Ammon's horn (tissue), 1 donor: ENCODE results near the gene E2F1.

Experiments
- DNase-seq: peaks from one replicate; pipeline ENCODE4 v3.0.0-alpha.2; 2016; ENCODE audit warnings: low spot score

The E2F1 gene, protein sequence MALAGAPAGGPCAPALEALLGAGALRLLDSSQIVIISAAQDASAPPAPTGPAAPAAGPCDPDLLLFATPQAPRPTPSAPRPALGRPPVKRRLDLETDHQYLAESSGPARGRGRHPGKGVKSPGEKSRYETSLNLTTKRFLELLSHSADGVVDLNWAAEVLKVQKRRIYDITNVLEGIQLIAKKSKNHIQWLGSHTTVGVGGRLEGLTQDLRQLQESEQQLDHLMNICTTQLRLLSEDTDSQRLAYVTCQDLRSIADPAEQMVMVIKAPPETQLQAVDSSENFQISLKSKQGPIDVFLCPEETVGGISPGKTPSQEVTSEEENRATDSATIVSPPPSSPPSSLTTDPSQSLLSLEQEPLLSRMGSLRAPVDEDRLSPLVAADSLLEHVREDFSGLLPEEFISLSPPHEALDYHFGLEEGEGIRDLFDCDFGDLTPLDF

DNA sequence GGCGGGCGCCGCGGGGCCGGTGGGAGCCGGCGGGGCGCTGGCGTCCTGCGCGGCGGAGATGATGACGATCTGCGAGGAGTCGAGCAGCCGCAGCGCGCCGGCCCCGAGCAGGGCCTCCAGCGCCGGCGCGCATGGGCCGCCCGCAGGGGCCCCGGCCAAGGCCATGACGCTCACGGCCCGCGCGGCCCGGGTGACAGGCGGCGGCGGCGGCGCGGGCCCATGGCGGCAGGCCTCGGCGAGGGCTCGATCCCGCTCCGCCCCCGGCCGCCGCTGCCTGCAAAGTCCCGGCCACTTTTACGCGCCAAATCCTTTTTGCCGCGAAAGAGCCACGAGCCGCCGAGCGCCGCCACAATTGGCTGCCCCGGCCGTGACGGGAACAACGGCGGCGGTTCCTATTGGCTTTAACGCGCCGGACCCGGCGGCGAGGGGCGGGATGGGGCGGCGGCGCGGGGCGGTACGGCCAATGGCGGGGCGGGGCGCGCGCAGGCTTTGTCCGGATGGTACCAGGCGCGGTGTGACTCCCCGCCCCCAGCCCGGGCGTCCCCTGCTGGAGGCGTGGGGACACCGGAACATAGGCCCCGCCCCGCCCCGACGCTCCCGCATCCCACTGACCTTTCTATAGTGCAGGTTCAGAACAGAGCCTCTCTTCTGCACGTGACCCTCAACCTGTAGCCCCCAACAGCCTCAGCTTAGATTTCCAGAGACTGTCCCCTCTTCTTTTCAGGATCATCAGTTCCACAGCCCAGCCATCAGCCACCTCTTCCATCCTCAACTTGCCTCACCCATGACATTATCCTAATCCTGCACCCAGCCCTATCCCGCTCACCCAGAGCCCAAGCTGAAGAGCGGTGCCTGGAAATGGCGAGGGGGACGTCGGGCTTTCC lies at the start of gene E2F1:
Gene E2F1 (minus strand): TSS at position 286 of the 884 bp plus-strand sequence. CDS start 121 bp downstream, at position 165.
- peak; percentile 96 for DNase-seq

DNA sequence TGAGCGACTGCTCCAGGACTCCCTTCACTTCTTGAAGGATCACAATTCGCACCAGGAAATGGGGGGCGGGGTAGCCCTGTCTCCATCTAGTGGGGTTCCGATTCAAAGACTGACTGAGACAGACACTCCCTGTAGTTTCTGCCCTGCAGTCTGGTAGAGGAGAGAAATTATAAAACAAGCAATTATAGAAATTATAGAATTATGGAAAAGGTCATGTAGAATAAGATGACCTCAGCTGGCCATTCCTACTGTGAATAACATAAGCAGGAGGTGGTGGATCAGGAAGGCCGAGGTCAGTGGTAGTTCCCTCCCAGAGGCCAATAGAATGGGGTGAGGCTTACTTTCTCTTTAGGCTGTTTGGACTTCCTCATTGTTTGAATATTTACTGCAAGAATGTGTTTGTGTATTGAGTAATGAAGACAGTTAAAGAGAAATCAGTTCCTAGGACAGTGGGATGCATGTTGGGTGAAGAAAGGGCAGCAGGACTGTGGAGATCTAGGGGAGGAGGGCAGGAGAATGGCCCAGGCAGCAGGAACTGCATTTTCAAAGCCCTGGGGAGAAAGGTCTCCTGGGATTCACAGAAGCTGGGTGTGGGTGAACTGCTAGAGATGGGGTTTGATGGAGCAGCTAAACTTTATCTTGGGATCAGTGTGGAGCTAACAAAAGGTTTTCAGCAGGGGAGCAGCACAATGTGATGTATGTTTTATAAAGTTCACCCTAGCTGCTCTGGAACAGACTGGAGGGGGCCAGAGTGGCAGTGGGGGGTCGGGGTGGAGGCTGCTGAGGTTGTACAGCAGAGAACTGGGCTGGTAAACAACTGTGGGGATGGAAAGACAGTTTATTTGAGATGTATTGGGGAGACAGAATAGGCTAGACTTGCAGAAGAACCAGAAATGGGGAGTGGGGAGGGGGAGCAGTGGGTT lies 47.7 kb upstream of the E2F1 start:
- peak; percentile 29 for DNase-seq

DNA sequence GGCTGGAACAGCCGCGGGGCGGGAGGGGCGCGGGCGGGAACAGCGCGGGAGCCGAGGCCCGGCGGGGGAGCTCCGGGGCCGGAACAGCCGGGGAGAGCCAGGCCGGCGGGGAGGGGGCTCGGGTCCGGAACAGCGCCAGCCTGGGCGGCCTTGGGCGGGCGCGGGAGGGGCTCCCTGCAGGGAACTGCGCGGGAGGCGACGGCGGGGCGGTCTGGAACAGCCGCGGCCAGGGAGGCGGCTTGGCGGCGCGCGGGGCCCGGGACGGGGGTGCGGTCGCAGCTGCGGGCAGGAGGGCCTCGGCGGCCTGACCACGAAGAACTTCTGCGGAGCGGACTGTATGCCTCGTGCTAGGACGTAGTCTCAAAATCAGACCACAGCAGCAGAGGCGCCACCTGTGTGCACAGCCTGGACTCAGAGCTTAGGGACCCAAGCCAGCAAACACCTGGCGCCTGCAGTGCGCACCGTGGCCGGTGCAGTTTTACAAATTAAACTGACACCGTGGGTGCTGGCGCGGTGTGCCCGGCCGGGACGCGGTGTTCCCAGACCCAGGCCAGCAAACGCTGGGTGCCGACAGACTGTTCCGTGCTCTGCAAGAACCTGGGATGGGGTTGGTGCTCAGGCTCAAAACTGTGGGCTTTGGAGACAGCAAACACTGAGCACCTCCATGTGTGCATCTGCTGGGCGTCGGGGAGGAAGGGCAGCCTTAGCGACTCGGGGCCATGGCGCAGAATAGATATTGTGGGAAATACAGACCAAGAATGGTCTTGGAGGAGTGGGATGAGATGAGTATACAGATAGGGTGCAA lies 46.2 kb upstream of the E2F1 start:
- DNase-seq, result peak; percentile 90

DNA sequence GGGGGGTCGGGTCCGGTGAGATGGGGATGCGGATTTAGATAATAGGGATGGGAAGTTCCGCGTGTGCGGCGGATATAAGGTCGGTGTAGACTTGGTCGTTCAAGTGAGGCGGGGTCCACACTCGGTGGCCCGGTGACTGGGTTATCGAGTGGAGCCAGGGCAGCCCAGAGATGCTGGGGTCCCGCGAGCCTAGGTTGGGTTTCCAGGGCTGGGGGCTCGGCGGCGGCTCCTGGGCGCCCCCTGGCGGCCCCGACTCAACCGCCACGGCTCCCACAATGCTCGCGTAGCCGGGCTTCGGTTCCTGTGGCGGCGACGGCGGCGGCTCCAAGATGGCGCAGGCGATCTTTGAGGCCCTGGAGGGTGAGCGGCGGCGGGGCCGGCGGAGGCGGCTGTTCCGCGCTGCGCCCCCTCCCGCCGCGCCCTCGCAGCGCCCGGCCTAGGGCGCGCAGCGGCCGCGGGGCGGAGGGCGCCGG lies 45.5 kb upstream of the E2F1 start, which contains the start of gene ZNF341:
Gene ZNF341 (plus strand): TSS at position 304 of the 473 bp plus-strand sequence. CDS start 26 bp downstream, at position 330.
- peak; percentile 88 for DNase-seq

DNA sequence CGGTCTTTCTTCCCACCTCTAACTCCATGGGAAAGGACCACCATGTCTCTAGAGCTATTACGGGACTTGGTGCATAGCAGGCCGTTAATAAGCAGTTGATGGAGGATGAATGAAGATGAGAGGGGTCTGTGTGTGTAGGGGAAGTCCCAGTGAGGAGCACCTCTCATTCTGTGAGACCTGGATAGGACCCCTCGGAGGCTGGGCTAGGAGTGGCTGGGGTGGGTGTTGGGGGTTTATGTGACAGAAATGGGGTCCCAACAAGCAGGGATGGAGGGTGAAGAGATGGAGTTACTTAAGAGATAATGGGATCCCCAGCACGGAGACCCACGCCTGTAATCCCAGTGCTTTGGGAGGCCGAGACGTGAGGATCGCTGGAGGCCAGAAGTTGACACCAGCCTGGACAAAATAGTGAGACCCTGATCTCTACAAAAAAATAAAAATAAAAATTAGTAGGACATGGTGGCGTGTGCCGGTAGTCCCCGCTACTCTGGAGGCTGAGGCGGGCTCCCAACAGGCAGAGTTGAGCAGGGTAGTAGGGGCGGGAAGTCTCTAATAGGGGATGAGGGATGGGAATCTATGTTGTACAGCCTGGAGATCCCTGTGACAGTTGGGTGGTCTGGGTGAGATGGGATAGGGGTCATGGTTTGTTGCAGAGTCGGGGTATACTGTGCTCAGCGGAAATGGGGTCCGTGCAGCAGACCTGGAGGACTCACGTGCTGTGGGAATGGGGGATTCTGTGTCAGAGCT lies 44.9 kb upstream of the E2F1 start:
- DNase-seq, result no peak

DNA sequence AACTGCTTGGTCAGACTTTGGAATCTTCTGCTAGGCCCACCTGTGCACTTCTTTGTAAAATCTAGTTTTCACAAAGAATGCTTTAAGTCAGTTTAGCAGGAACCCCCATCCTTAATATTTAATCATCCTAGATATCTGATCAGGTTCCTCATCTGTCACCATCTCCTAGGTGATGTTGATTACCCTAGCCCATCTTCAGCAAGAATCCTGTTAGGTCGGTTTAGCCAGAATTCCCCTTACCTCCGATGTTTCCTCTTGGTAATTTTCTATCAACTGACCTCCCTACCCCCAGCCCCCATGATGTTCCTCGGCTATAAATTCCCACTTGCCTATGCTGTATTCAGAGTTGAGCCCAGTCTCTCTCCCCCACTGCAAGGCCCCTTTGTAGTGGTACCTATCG lies 42.9 kb upstream of the E2F1 start:
- no peak for DNase-seq

DNA sequence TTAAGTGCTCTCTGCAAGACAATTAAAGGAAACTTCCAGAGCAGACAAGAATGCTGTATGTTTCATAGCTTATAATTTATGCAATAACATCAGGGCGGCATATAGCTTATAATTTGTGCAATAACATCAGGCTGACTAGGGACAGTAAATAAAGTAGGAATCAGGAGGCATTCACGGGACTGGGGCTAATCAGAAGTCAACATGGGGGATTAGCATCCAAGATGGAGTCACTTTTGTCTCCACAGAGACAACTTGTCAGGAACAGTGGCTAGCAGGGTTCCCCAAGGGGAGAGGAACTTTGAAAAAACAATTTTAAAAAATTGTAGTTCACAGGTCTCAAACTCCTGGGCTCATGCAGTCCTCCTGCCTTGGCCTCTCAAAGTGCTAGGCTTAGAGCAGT lies 42.3 kb upstream of the E2F1 start:
- no peak for DNase-seq

DNA sequence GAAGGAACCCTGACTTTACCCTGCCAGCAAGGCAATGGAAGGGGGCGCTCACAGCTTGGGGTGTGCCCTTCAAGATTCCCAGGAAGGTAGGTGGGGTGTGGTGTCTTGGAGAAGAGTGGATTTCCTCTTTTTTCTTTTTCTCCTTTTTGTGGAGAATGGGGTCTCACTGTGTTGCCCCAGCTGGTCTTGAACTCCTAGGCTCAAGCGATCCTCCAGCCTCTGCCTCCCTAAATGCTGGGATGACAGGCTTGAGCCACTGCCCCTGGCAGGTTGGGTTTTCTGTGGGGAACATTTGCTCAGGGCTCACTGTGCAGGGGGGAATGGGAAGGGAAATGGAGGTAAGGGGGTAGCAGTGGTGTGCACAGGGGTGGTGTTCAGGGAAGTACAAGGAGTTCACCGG lies 41.6 kb upstream of the E2F1 start:
- DNase-seq, result no peak

DNA sequence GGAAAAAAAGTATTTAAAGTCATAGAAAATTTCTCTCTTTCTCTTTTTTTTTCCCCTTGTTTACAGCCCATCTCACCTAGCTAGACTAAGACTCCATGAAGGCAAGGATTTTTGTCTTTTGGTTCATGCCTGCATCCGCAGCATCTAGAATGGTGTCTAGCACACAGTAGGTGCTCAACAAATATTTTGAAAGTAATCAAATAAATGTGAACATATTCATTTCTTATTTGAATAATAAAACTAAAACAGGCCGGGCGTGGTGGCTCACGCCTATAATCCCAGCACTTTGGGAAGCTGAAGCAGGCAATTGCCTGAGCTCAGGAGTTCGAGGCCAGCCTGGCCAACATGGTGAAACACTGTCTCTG lies 40.9 kb upstream of the E2F1 start:
- no peak for DNase-seq

DNA sequence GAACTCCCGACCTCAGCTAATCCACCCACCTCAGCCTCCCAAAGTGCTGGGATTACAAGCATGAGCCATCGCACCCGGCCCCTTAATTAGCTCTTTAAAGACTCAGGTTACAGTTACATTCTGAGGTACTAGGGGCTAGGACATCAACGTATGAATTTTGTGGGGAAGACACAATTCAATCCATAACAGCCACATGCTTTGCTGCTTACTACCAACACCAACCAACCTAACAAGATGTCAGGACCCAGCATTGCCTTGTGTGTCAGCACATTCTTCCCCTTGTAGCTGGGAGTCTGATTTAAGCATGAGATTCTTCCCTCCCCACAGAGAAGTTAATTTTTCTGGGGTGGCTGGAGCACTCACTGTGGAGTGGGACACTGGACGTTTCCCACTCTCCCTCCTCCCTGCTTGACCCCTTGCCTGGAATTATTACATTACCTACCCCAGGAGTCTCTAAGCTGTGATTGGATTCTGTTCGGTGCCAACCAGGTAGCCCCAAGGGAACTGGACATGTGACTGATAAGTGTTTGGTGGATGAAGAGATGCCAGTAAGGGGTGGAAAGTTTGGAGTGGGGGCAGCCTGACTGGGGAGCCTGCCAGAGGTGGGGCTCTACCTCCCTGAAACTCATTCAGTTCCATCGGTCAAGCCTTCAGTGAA lies 39.6 kb upstream of the E2F1 start:
- DNase-seq, result no peak

DNA sequence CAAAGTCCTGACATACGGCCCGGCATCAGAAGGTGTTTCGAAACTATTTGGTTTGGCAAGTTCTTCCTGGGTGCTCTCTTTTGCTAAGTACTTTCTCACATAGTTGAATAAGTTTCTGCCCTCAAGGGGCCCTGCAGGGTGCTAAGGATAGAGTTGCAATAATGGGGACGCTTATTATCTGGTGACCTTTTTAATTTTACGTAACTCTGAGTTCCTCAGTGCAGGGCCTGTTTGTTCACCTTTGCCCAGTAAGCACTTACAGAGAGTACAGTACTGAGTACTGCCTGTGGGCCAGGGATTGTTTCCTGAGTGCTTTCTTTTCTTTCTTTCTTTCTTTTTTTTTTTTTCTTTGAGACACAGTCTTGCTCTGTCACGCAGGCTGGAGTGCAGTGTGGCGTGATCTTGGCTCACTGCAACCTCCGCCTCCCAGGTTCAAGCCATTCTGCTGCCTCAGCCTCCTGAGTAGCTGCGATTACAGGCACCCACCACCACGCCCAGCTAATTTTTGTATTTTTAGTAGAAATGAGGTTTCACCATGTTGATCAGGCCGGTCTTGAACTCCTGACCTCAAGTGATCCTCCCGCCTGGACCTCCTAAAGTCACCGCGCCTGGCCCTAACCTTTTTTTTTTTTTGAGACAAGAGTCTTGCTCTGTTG lies 38.4 kb upstream of the E2F1 start:
- no peak for DNase-seq

DNA sequence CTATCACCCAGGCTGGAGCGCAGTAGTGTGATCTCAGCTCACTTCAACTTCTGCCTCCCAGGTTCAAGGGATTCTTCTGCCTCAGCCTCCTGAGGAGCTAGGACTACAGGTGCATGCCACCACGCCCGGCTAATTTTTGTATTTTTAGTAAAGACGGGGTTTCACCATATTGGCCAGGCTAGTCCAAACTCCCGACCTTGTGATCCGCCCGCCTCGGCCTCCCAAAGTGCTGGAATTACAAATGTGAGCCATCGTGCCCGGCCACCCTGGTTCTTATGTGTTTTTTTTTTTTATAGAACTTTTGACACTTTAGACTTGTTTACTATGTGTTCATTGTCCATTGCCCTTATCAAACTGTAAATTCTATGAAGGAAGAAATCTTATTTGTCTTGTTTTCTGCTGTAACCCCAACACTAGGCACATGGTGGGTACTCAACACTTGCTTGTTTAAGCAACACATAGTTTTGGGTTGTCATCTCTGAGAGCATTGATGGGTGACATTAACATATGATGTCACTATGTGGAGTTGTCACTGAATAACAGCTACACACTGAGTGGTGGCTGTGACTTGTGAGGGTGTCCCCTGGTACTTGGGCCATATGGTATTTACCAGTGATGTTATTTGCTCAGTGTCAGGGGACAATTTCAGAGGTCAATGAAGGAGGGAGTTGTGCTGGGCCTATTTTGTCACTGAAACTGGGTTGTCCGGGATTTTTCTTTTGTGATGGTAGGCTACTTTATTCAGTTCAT lies 35.4 kb upstream of the E2F1 start:
- no peak for DNase-seq

DNA sequence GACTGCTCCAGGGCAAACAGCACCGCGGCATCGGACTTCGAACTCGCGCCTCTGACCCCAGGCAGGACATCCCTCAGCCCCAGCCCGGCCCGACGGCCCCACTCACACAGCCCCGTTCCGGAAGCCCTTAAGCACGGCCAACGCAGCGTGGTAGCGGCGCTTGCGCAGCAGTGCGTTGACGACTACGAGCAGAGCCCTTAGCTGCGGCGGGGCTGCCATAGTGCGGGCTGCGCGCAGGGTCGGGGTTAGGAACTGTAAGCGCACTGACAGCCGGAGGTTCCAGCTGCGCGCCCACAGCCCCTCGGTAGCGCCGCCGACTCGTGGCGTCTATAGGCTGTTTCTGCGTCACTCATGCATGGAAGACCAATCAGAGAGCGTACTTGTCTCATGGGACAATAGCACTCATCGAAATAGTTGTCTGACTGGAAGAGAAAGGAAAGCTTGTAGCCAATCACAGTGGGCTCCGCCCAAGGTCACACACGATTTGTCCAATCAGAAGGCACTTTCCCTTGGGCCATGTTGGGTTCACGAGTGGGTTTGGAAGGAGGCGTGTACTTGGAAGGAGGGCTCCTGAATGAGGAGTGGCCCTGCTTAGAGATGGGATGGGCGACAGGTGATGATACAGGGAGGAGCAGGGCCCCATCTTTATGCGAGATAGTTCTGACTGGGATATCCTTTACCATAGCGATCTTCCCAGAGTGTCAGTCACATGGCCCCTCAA lies 34.0 kb upstream of the E2F1 start, which contains the start of gene PXMP4:
Gene PXMP4 (minus strand): TSS at position 322 of the 721 bp plus-strand sequence. CDS start 103 bp downstream, at position 219.
- peak; percentile 99 for DNase-seq

DNA sequence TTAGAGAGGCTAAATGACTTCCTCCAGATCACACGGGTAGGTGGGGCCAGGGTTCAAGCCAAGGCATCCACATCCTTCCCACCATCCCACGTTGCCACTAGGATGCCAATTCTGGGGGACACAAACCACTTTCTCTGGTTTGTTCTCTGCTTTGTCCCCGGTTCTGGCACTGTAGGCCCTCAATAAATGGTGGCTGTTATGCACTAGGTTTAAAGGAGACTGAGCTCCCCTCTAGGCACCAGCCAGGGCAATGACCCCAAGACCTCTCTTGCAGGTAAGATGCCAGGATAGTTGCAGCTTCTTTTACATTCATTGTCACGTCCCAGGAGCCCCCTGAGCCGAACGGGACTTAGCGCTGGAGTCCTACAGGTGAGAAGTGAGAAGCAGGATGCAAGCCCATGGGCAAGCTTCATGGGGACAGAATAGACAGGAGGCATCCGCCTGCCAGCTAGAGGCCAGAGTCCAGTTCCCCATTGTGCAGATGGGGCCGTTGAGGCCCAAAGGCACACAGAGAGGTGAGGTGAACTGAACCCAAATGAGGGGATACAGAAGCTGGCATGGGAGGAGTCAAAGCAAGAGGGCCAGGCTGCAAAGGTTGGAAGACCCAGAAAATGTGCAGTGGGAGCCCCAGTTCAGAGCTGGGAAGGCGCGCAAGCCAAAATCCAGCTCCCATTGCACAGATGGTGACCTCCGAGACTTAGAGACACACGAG lies 33.2 kb upstream of the E2F1 start:
- no peak for DNase-seq

DNA sequence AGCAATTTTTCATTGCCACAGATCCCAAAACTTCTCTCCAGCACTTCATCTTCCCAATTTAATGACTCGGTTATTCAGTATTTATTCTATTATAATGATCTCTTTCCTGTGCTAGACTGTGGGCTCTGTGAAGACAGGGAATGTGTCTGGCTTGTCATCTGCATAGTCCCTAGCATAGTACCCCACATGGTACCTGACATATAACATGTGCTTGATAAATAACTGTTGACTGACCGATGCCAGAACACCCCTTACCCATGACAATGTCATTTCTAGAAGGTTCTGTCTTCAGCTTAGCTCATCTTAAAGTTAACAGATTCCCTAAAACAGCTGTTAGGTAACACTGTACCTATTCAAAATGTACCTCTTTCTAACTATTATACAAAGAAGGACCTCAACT lies 30.3 kb upstream of the E2F1 start:
- no peak for DNase-seq

DNA sequence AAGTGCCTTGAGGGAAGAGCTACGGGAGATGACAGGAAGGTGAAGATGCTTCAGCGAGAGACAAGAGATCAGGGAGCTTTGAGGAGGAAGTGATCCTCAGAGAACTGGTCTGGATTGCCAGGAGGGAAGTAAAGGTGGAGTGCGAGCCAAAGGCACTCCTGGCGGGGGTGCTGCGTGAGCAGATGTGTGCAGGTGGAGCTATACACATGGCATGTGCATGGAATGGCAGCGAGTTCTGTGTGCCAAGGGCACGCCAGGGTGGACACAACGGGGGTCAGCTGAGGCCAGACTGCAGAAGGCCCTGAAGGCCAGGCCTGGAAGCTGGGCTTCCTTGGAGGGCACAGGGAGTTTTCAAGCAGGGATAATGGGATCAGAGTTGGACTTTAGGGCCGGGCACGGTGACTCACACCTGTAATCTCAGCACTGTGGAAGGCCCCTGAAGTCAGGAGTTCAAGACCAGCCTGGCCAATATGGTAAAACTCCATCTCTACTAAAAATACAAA lies 27.7 kb upstream of the E2F1 start:
- DNase-seq, result no peak

DNA sequence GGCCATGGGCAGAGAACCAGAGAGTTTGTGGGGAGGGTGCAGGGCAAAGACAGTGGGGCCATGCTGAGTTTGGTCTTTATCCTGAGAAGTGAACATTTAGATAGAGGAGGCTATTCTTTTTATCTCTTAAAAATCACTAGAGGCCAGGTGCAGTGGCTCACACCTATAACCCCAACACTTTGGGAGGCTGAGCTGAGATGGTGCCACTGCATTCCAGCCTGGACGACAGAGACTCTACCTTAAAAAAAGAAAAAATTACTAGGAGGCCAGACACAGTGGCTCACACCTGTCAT lies 25.2 kb upstream of the E2F1 start:
- DNase-seq, result no peak
